Right forelimb (tissue), 1 donor: Measurements from ENCODE around the gene COL25A1.

Experiments used
- DNase-seq: peaks from one replicate; pipeline ENCODE4 v3.0.0-alpha.2; 2018

Gene COL25A1

GRCh38 chr4:108788731-108789130 is 513.7 kb downstream of the COL25A1 start:
- DNase-seq = no peak

- no peak for DNase-seq
Observed at GRCh38 chr4:108787724-108788123, 514.7 kb downstream of the COL25A1 start.

- DNase-seq = no peak
Observed at GRCh38 chr4:108787106-108787505, 515.4 kb downstream of the COL25A1 start.

- DNase-seq = no peak
Observed at GRCh38 chr4:108786351-108786750, 516.1 kb downstream of the COL25A1 start.

- no peak for DNase-seq
Observed at GRCh38 chr4:108783665-108784463, 518.6 kb downstream of the COL25A1 start.

GRCh38 chr4:108779958-108780357 is 522.5 kb downstream of the COL25A1 start:
- no peak for DNase-seq

- no peak for DNase-seq
Observed at GRCh38 chr4:108777388-108777787, 525.1 kb downstream of the COL25A1 start.

GRCh38 chr4:108775921-108776320 is 526.5 kb downstream of the COL25A1 start:
- DNase-seq = no peak

- no peak for DNase-seq
Observed at GRCh38 chr4:108774809-108775530, 527.5 kb downstream of the COL25A1 start.

- DNase-seq = no peak
Observed at GRCh38 chr4:108772402-108772801, 530.1 kb downstream of the COL25A1 start.

GRCh38 chr4:108766058-108766457 is 536.4 kb downstream of the COL25A1 start:
- no peak for DNase-seq

GRCh38 chr4:108763986-108764385 is 538.5 kb downstream of the COL25A1 start:
- DNase-seq = no peak

GRCh38 chr4:108763226-108763593 is 539.2 kb downstream of the COL25A1 start:
- DNase-seq = no peak

GRCh38 chr4:108762559-108763225 is 539.8 kb downstream of the COL25A1 start, which contains the start of gene ETNPPL:
Gene ETNPPL (minus strand): TSS chr4:108763053. CDS start chr4:108762898, 155 bp downstream.
- DNase-seq = peak; percentile 47
